ENCODE measurements around the gene LYPD5.
A peak's percentile ranks its signal among the peaks of the same experiment; 100 is the strongest.
"Not testable (repeated sequence)": the region's sequence is repeated elsewhere in the genome, so short reads cannot be mapped to it uniquely, and the experiment has no call there.

Gene LYPD5

GRCh38 chr19:43806401-43806800, 4.2 kb upstream of the LYPD5 start:
- not testable (repeated sequence) for DNase-seq (ENCODE audit: low read depth, low spot score)

- DNase-seq (ENCODE audit: low read depth, low spot score), result no peak
These were observed 2.2 kb upstream of the LYPD5 start for GRCh38 chr19:43804432-43804831.

- DNase-seq (ENCODE audit: low read depth, low spot score), result no peak
These were observed 2.6 kb downstream of the LYPD5 start for GRCh38 chr19:43799502-43800142.

- peak; percentile 47 for DNase-seq (ENCODE audit: low read depth, low spot score)
These were observed 3.5 kb downstream of the LYPD5 start for GRCh38 chr19:43798546-43799409.

- DNase-seq (ENCODE audit: low read depth, low spot score), result no peak
These were observed 4.2 kb downstream of the LYPD5 start for GRCh38 chr19:43798026-43798545.

- no peak for DNase-seq (ENCODE audit: low read depth, low spot score)
These were observed 4.7 kb downstream of the LYPD5 start for GRCh38 chr19:43797556-43797955.

- no peak for DNase-seq (ENCODE audit: low read depth, low spot score)
These were observed 5.1 kb downstream of the LYPD5 start for GRCh38 chr19:43797118-43797517.

GRCh38 chr19:43790587-43790986, 11.7 kb downstream of the LYPD5 start:
- no peak for DNase-seq (ENCODE audit: low read depth, low spot score)

- no peak for DNase-seq (ENCODE audit: low read depth, low spot score)
These were observed 13.2 kb downstream of the LYPD5 start for GRCh38 chr19:43789029-43789428.

GRCh38 chr19:43786665-43787064, 15.6 kb downstream of the LYPD5 start:
- no peak for DNase-seq (ENCODE audit: low read depth, low spot score)

GRCh38 chr19:43784981-43785808, 17.1 kb downstream of the LYPD5 start:
- no peak for DNase-seq (ENCODE audit: low read depth, low spot score)

- peak; percentile 30 for DNase-seq (ENCODE audit: low read depth, low spot score)
These were observed 17.8 kb downstream of the LYPD5 start for GRCh38 chr19:43784241-43784980.

- no peak for DNase-seq (ENCODE audit: low read depth, low spot score)
These were observed 18.6 kb downstream of the LYPD5 start for GRCh38 chr19:43783636-43784035.

GRCh38 chr19:43782689-43783231, 19.5 kb downstream of the LYPD5 start:
- no peak for DNase-seq (ENCODE audit: low read depth, low spot score)

- DNase-seq (ENCODE audit: low read depth, low spot score), result no peak
These were observed 20.0 kb downstream of the LYPD5 start for GRCh38 chr19:43782311-43782660.

- no peak for DNase-seq (ENCODE audit: low read depth, low spot score)
These were observed 20.5 kb downstream of the LYPD5 start for GRCh38 chr19:43781630-43782310.

GRCh38 chr19:43780706-43781525, 21.3 kb downstream of the LYPD5 start, which contains the start of gene KCNN4:
KCNN4 (minus strand) TSS chr19:43780973; CDS start chr19:43780861, 112 bp downstream.
- peak; percentile 32 for DNase-seq (ENCODE audit: low read depth, low spot score)

- DNase-seq (ENCODE audit: low read depth, low spot score), result no peak
These were observed 22.4 kb downstream of the LYPD5 start for GRCh38 chr19:43779820-43780219.

GRCh38 chr19:43779147-43779819, 23.0 kb downstream of the LYPD5 start:
- no peak for DNase-seq (ENCODE audit: low read depth, low spot score)
